ENCODE results near the gene ASTN1.

ASTN1 gene

DNA sequence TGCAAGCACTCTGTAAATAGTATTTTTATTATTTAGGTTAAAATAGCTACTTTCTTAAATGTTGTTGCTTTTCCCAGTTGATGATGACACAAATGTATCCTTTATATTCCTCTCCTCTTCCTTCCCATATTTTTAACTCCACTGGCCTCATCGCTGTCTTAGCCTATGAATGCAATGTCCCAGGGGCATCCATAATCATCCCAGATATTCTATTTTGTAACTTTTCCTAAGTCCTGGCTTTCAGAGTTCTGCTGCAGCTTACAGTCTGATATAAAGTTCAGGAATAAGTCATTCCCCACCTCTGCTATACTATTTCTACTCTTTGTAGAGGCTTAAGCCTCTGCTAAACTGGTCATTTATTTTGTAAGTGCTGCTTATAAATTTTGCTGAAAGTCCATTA lies 58.3 kb downstream of the ASTN1 start:
- no peaks in the 10 kb centered on the region for H3K9me3 ChIP-seq (ENCODE audit: insufficient read depth, low read length)
- no peak overlapping the region for H3K9ac ChIP-seq (ENCODE audit: insufficient read length, low read depth)
- no peak overlapping the region for H3K4me3 ChIP-seq (ENCODE audit: insufficient read length, low read depth)
- TF ChIP-seq SUZ12 (IDR thresholded peaks at IDR 0.05; ENCODE audit: extremely low read depth, insufficient read depth, insufficient read length) (no peak), ZNF274 (IDR thresholded peaks at IDR 0.05; ENCODE audit: low read depth, low read length) (no peak), YY1 (IDR thresholded peaks at IDR 0.05; ENCODE audit: insufficient read depth, insufficient read length) (no peak)
- H3K36me3 ChIP-seq (ENCODE audit: insufficient read depth, insufficient read length, low read length): no peaks in the 10 kb centered on the region
- no peaks in the 10 kb centered on the region for H3K4me1 ChIP-seq (ENCODE audit: insufficient read depth, insufficient read length)
- DNase-seq (ENCODE audit: low read depth, low spot score): no peak
- H3K27me3 ChIP-seq (ENCODE audit: insufficient read depth, insufficient read length): no peaks in the 10 kb centered on the region

DNA sequence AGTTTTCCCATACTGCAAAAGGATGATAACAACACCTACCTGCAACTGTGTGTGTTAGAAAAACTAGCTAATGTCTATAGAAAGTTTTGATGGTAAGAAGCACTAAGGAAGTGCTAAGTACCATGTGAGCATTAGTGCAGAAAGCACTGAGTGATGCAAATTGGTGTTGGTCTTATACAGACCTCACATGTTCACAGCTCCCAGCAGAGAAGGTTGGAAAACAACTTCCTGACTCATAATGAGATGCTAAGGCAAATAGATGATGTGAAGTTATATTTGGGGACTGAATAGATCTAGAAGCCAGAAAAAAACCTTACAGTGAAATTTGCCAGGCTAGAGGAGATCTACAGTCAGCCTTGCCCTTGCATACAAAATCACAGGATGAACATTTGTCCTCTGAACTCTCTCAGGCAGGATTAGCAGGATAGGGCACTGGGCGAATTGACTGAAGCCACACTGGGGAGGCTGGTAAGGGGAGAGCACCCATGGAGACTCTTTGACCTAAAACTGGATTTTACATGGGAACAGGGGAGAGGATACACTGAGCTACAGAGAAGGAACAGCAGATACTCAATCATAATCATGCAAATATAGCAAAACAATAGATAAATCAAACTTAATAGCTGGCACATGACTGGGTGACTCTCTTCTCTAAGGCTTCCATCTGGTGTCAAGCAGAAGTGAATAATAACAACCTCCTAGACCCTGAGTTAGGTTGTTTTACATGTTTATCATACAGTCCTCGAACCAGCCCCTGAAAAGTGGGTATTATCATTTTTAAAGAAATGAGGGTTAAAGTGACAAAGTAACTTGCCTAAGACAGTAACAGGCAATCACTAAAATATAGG lies 61.3 kb downstream of the ASTN1 start:
- TF ChIP-seq SUZ12 (IDR thresholded peaks at IDR 0.05; ENCODE audit: extremely low read depth, insufficient read depth, insufficient read length) (no peak), ZNF274 (IDR thresholded peaks at IDR 0.05; ENCODE audit: low read depth, low read length) (no peak), YY1 (IDR thresholded peaks at IDR 0.05; ENCODE audit: insufficient read depth, insufficient read length) (no peak)
- Histone ChIP-seq H3K4me3 (ENCODE audit: insufficient read length, low read depth) (no peak overlapping the region), H3K36me3 (ENCODE audit: insufficient read depth, insufficient read length, low read length) (no peaks in the 10 kb centered on the region), H3K9ac (ENCODE audit: insufficient read length, low read depth) (no peak overlapping the region), H3K4me1 (ENCODE audit: insufficient read depth, insufficient read length) (no peaks in the 10 kb centered on the region), H3K27me3 (ENCODE audit: insufficient read depth, insufficient read length) (no peaks in the 10 kb centered on the region), H3K9me3 (ENCODE audit: insufficient read depth, low read length) (no peaks in the 10 kb centered on the region)
- DNase-seq (ENCODE audit: low read depth, low spot score): no peak

DNA sequence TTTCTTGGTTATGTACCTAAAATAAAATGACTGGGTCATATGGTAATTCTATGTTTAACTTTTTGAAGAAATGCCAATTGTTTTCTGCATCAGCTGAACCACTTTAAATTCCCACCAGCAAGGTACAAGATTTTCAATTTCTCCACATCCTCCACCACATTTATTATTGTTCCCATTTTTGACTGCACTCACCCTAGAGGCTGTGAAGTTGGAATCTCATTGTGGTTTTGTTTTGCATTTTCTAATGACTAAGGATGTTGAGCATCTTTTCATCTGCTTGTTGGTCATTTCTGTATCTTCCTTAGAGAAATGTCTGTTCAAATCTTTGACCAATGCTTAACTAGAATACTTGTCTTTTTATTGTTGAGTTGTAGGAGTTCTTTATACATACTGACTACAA lies 72.5 kb downstream of the ASTN1 start:
- Histone ChIP-seq H3K9ac (ENCODE audit: insufficient read length, low read depth) (no peak overlapping the region), H3K36me3 (ENCODE audit: insufficient read depth, insufficient read length, low read length) (no peaks in the 10 kb centered on the region), H3K9me3 (ENCODE audit: insufficient read depth, low read length) (no peaks in the 10 kb centered on the region), H3K27me3 (ENCODE audit: insufficient read depth, insufficient read length) (no peaks in the 10 kb centered on the region), H3K4me1 (ENCODE audit: insufficient read depth, insufficient read length) (no peaks in the 10 kb centered on the region), H3K4me3 (ENCODE audit: insufficient read length, low read depth) (no peak overlapping the region)
- no peak for TF ChIP-seq ZNF274 (IDR thresholded peaks at IDR 0.05; ENCODE audit: low read depth, low read length)
- TF ChIP-seq SUZ12 (IDR thresholded peaks at IDR 0.05; ENCODE audit: extremely low read depth, insufficient read depth, insufficient read length): no peak
- no peak for TF ChIP-seq YY1 (IDR thresholded peaks at IDR 0.05; ENCODE audit: insufficient read depth, insufficient read length)
- no peak for DNase-seq (ENCODE audit: low read depth, low spot score)

DNA sequence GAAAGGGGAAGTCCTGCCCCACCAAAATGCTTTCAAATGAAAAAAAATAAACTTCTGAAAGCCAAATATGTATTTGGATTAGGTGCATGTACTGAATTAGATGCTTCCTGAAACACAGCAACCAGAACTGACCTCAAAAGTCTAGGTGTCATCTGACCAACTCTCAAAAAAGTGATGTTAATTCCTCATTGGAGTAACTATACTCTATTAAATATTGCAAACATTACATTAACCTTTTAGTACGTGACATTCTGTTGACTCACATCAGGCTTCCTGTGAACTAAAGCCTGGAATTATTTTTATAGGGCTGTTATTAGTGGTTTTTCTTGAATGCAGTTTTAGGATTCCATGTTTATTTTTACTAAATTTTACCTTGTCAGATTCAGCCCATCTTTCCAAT lies 73.5 kb downstream of the ASTN1 start:
- Histone ChIP-seq H3K4me1 (ENCODE audit: insufficient read depth, insufficient read length) (no peaks in the 10 kb centered on the region), H3K27me3 (ENCODE audit: insufficient read depth, insufficient read length) (no peaks in the 10 kb centered on the region), H3K9ac (ENCODE audit: insufficient read length, low read depth) (no peak overlapping the region), H3K4me3 (ENCODE audit: insufficient read length, low read depth) (no peak overlapping the region), H3K36me3 (ENCODE audit: insufficient read depth, insufficient read length, low read length) (no peaks in the 10 kb centered on the region), H3K9me3 (ENCODE audit: insufficient read depth, low read length) (no peaks in the 10 kb centered on the region)
- TF ChIP-seq SUZ12 (IDR thresholded peaks at IDR 0.05; ENCODE audit: extremely low read depth, insufficient read depth, insufficient read length): no peak
- no peak for TF ChIP-seq YY1 (IDR thresholded peaks at IDR 0.05; ENCODE audit: insufficient read depth, insufficient read length)
- TF ChIP-seq ZNF274 (IDR thresholded peaks at IDR 0.05; ENCODE audit: low read depth, low read length): no peak
- no peak for DNase-seq (ENCODE audit: low read depth, low spot score)

DNA sequence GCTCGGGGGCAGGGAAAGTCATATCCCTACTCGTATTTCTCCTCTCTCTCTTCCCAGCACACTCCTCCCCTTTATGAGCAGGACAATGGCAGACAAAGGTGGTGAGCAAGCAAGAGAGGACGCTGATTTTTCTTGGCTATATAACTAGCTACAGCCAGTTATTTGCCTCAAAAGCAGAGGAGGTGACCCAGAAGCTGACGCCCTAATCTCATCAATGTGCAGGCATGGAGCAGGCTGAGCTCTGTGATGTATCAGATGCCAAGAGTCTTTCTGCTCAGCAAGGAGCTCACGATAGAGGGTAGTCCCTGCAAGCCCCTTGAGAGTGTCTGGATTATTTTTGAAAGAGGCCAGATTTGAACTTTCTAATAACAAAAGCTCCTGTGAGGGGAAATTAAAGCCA lies 75.5 kb downstream of the ASTN1 start:
- no peak for DNase-seq (ENCODE audit: low read depth, low spot score)
- TF ChIP-seq ZNF274 (IDR thresholded peaks at IDR 0.05; ENCODE audit: low read depth, low read length): no peak
- no peak for TF ChIP-seq YY1 (IDR thresholded peaks at IDR 0.05; ENCODE audit: insufficient read depth, insufficient read length)
- no peak for TF ChIP-seq SUZ12 (IDR thresholded peaks at IDR 0.05; ENCODE audit: extremely low read depth, insufficient read depth, insufficient read length)

DNA sequence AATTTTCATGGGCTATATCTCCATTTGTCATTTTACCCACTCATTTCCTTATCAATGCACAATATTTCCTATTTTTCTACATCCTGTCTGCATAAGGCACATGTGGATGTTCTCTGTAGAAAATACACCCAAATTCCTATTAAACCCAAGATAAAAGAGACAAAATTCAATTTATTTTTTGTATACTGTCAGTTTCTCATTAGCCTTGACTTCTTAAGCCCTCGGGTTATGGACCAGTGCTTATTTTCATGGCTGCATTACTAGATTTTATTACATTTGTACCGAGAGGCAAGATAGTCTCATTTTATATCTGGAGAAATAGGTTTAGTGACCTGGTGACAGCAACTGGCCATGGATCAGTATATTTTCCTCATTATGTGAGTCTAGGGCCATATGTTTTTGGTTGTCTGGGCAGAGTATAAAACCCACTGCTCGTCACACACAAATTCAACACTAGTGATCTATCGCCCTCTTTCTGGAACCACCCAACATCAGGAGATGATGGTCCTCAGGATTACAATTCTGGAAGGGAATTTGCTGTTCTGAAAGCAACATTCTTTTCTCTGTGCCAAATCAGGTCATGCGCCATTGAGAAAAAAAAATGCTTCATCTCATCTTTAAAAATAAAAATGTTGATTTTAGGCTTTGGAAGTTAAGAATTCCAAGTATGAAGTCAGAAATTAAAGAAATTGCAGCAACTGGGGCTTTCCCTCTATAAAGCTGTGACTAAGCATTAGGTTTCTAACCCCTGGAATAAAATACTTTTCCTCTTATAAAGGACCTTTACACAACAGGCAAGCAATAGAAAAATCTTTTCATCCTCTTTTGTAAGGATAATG lies 81.4 kb downstream of the ASTN1 start:
- DNase-seq (ENCODE audit: low read depth, low spot score): no peak
- Histone ChIP-seq H3K9me3 (ENCODE audit: insufficient read depth, low read length) (no peaks in the 10 kb centered on the region), H3K4me3 (ENCODE audit: insufficient read length, low read depth) (no peak overlapping the region), H3K9ac (ENCODE audit: insufficient read length, low read depth) (no peak overlapping the region), H3K4me1 (ENCODE audit: insufficient read depth, insufficient read length) (no peaks in the 10 kb centered on the region), H3K27me3 (ENCODE audit: insufficient read depth, insufficient read length) (no peaks in the 10 kb centered on the region), H3K36me3 (ENCODE audit: insufficient read depth, insufficient read length, low read length) (no peaks in the 10 kb centered on the region)
- no peak for TF ChIP-seq ZNF274 (IDR thresholded peaks at IDR 0.05; ENCODE audit: low read depth, low read length)

More for the DNA sequence above, 75.5 kb downstream of the ASTN1 start:
- Histone ChIP-seq H3K27me3 (ENCODE audit: insufficient read depth, insufficient read length) (no peaks in the 10 kb centered on the region), H3K4me3 (ENCODE audit: insufficient read length, low read depth) (no peak overlapping the region), H3K9ac (ENCODE audit: insufficient read length, low read depth) (no peak overlapping the region), H3K9me3 (ENCODE audit: insufficient read depth, low read length) (no peaks in the 10 kb centered on the region), H3K4me1 (ENCODE audit: insufficient read depth, insufficient read length) (no peaks in the 10 kb centered on the region), H3K36me3 (ENCODE audit: insufficient read depth, insufficient read length, low read length) (no peaks in the 10 kb centered on the region)

DNA sequence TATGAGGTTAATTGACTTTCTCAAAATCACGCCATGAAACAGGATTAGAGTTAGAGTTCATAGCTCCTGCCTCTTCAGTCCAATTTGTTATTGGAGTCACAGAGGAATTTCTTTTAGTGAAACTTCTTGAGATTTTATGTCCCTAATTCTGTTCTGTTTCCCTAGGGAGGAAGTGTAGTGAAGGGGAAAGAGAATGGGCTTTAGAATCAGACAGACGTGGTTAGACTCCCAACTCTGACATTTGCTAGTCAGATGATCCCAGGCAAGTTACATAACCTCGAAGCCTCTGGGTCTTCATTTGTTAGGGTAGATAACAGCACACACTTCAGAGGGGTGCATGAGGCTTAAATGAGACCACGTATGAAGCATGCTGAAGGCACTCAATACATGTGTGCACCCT lies 83.9 kb downstream of the ASTN1 start:
- no peaks in the 10 kb centered on the region for H3K36me3 ChIP-seq (ENCODE audit: insufficient read depth, insufficient read length, low read length)
- H3K4me3 ChIP-seq (ENCODE audit: insufficient read length, low read depth): no peak overlapping the region
- H3K9me3 ChIP-seq (ENCODE audit: insufficient read depth, low read length): no peaks in the 10 kb centered on the region
- H3K27me3 ChIP-seq (ENCODE audit: insufficient read depth, insufficient read length): no peaks in the 10 kb centered on the region
- no peak overlapping the region for H3K9ac ChIP-seq (ENCODE audit: insufficient read length, low read depth)
- no peak for DNase-seq (ENCODE audit: low read depth, low spot score)
- no peaks in the 10 kb centered on the region for H3K4me1 ChIP-seq (ENCODE audit: insufficient read depth, insufficient read length)
- TF ChIP-seq ZNF274 (IDR thresholded peaks at IDR 0.05; ENCODE audit: low read depth, low read length): no peak
- no peak for TF ChIP-seq SUZ12 (IDR thresholded peaks at IDR 0.05; ENCODE audit: extremely low read depth, insufficient read depth, insufficient read length)

Data from NT2/D1 (cell line).